Liver (tissue), 3 donors: ENCODE data around the gene USP51.
"Not testable (repeated sequence)": the region's sequence is repeated elsewhere in the genome, so short reads cannot be mapped to it uniquely, and the experiment has no call there.

Experiments
- RAD21 ChIP-seq, 2 donors: IDR thresholded peaks; 2 replicates each; pipeline ENCODE4 v1.6.1; 2016; ENCODE audit warnings: antibody characterized with exemption in 2 of 2, mild to moderate bottlenecking in 2 of 2
- TAF1 ChIP-seq: conservative IDR thresholded peaks from 2 replicates; pipeline ENCODE4 v1.6.1; 2016; ENCODE audit warnings: antibody characterized with exemption, mild to moderate bottlenecking
- TF ChIP-seq, protein P1 (sequence below): fragments of 150-350 bp; IDR thresholded peaks from 2 replicates; pipeline ENCODE4 v1.5.1; 2017; ENCODE audit warnings: improper control_type of control experiment, low read depth, low read length; ENCODE audit not compliant: missing input control
- TF ChIP-seq, protein P2 (sequence below): IDR thresholded peaks from 2 replicates; pipeline ENCODE4 v1.6.1; 2016; ENCODE audit warnings: antibody characterized with exemption, mild to moderate bottlenecking
- TF ChIP-seq, protein P3 (sequence below): IDR thresholded peaks from 2 replicates; pipeline ENCODE4 v1.6.1; 2016; ENCODE audit warnings: antibody characterized with exemption
- donor health status: healthy.
- donor health status: healthy.

DNA sequence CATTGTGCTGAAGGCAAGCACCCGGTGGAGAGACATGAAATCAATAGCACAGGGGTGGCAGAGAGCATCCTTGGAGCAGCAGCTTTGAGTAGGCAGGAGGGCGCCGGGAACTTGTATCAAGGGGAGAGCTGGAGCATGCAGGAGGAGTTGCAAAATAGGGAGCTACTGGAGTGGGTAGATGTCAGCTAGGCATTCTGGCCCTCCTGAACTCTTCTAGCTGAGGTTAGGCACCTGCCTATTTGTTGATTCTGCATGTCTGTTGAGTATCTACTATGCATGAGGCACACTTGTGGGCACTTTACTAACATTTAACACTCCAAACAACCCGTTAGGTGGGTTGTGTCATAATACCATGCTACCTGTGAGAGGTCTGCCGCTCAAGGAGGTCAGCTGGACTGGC lies 30.2 kb downstream of the USP51 start:
- TF ChIP-seq, protein P1, sequence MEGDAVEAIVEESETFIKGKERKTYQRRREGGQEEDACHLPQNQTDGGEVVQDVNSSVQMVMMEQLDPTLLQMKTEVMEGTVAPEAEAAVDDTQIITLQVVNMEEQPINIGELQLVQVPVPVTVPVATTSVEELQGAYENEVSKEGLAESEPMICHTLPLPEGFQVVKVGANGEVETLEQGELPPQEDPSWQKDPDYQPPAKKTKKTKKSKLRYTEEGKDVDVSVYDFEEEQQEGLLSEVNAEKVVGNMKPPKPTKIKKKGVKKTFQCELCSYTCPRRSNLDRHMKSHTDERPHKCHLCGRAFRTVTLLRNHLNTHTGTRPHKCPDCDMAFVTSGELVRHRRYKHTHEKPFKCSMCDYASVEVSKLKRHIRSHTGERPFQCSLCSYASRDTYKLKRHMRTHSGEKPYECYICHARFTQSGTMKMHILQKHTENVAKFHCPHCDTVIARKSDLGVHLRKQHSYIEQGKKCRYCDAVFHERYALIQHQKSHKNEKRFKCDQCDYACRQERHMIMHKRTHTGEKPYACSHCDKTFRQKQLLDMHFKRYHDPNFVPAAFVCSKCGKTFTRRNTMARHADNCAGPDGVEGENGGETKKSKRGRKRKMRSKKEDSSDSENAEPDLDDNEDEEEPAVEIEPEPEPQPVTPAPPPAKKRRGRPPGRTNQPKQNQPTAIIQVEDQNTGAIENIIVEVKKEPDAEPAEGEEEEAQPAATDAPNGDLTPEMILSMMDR: not testable (repeated sequence)
- TF ChIP-seq RAD21 (IDR thresholded peaks at IDR 0.05); TAF1: not testable (repeated sequence)
- TF ChIP-seq, protein P2, sequence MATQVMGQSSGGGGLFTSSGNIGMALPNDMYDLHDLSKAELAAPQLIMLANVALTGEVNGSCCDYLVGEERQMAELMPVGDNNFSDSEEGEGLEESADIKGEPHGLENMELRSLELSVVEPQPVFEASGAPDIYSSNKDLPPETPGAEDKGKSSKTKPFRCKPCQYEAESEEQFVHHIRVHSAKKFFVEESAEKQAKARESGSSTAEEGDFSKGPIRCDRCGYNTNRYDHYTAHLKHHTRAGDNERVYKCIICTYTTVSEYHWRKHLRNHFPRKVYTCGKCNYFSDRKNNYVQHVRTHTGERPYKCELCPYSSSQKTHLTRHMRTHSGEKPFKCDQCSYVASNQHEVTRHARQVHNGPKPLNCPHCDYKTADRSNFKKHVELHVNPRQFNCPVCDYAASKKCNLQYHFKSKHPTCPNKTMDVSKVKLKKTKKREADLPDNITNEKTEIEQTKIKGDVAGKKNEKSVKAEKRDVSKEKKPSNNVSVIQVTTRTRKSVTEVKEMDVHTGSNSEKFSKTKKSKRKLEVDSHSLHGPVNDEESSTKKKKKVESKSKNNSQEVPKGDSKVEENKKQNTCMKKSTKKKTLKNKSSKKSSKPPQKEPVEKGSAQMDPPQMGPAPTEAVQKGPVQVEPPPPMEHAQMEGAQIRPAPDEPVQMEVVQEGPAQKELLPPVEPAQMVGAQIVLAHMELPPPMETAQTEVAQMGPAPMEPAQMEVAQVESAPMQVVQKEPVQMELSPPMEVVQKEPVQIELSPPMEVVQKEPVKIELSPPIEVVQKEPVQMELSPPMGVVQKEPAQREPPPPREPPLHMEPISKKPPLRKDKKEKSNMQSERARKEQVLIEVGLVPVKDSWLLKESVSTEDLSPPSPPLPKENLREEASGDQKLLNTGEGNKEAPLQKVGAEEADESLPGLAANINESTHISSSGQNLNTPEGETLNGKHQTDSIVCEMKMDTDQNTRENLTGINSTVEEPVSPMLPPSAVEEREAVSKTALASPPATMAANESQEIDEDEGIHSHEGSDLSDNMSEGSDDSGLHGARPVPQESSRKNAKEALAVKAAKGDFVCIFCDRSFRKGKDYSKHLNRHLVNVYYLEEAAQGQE: not testable (repeated sequence)
- TF ChIP-seq, protein P3, sequence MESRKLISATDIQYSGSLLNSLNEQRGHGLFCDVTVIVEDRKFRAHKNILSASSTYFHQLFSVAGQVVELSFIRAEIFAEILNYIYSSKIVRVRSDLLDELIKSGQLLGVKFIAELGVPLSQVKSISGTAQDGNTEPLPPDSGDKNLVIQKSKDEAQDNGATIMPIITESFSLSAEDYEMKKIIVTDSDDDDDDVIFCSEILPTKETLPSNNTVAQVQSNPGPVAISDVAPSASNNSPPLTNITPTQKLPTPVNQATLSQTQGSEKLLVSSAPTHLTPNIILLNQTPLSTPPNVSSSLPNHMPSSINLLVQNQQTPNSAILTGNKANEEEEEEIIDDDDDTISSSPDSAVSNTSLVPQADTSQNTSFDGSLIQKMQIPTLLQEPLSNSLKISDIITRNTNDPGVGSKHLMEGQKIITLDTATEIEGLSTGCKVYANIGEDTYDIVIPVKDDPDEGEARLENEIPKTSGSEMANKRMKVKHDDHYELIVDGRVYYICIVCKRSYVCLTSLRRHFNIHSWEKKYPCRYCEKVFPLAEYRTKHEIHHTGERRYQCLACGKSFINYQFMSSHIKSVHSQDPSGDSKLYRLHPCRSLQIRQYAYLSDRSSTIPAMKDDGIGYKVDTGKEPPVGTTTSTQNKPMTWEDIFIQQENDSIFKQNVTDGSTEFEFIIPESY: not testable (repeated sequence)
